ENCODE data around the gene CLSTN2.

DNA sequence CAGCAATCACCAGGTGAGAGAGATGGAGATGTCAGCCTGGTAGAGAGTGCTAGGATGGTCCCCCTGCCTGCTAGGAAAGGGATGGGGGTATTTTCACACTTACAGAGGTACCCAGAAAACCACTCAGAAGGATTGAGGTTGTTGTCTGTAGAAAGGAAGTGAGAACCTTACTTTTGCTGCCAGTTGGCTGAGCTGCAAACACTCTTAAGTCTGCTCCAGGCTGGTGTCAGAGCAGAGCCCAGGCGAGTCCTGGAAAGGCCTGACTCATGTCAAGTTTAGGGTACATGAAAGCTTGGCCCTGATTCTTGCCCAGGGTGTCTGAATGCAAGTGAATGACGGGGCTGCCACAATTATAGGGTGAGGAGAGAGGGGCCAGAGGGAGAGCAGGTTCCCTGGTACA is 528.4 kb downstream of the CLSTN2 start:
- TF ChIP-seq, protein P1, sequence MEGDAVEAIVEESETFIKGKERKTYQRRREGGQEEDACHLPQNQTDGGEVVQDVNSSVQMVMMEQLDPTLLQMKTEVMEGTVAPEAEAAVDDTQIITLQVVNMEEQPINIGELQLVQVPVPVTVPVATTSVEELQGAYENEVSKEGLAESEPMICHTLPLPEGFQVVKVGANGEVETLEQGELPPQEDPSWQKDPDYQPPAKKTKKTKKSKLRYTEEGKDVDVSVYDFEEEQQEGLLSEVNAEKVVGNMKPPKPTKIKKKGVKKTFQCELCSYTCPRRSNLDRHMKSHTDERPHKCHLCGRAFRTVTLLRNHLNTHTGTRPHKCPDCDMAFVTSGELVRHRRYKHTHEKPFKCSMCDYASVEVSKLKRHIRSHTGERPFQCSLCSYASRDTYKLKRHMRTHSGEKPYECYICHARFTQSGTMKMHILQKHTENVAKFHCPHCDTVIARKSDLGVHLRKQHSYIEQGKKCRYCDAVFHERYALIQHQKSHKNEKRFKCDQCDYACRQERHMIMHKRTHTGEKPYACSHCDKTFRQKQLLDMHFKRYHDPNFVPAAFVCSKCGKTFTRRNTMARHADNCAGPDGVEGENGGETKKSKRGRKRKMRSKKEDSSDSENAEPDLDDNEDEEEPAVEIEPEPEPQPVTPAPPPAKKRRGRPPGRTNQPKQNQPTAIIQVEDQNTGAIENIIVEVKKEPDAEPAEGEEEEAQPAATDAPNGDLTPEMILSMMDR (IDR thresholded peaks at IDR 0.05; ENCODE audit: low read length), result no peak
- TF ChIP-seq EZH2 (optimal IDR thresholded peaks at IDR 0.05; ENCODE audit: low read depth, low read length), result no peak
- TF ChIP-seq EZH2phosphoT487 (IDR thresholded peaks at IDR 0.05; ENCODE audit: low read length), result no peak

Measured in MM.1S (cell line).